K562 (cell line): ENCODE results near the gene JUND. TPM values are rescaled to one million over a fixed set of nuclear protein-coding genes. Genes with fewer than 3 reads are reported as not detected.
A peak's percentile ranks its signal among the peaks of the same experiment; 100 is the strongest.

Source experiments
- ARID2 ChIP-seq: fragments of 450-650 bp; IDR thresholded peaks from 2 replicates; pipeline ENCODE4 v1.6.1; 2017; ENCODE audit warnings: antibody characterized with exemption, mild to moderate bottlenecking
- CBFB ChIP-seq: sonication (generic); formaldehyde crosslinking; IDR thresholded peaks from 2 replicates; pipeline ENCODE4 v1.4.0; 2020; ENCODE audit warnings: mild to moderate bottlenecking, missing genetic modification reagents
- CHD1 ChIP-seq: fragments of 200-600 bp; sonication (generic); IDR thresholded peaks from one replicate; pipeline ENCODE4 v1.6.1; 2012; ENCODE audit warnings: mild to moderate bottlenecking, moderate library complexity, low read length, inconsistent platforms
- DPF2 ChIP-seq: fragments of 450-650 bp; IDR thresholded peaks from 2 replicates; pipeline ENCODE4 v1.6.1; 2016
- MCM3 ChIP-seq: fragments of 450-650 bp; IDR thresholded peaks from 2 replicates; pipeline ENCODE4 v1.6.1; 2016
- NFATC3 ChIP-seq: fragments of 450-650 bp; IDR thresholded peaks from 2 replicates; pipeline ENCODE4 v1.6.1; 2017; ENCODE audit warnings: mild to moderate bottlenecking
- NONO ChIP-seq, 2 experiments: fragments of 200-400 bp in 1 of 2; fragments of 450-650 bp in 1 of 2; formaldehyde crosslinking in 1 of 2; IDR thresholded peaks; 2 replicates each; pipeline ENCODE4 v1.6.1; 2017; ENCODE audit warnings: low read depth in 2 of 2, mild to moderate bottlenecking in 2 of 2, moderate library complexity in 2 of 2, low read length in 1 of 2
- PHF8 ChIP-seq: fragments of 200-600 bp; sonication (generic); IDR thresholded peaks from 2 replicates; pipeline ENCODE4 v1.6.1; 2012; ENCODE audit warnings: mixed run types, mild to moderate bottlenecking, inconsistent platforms, low read length, moderate library complexity, borderline replicate concordance
- RAD21 ChIP-seq, 2 experiments: fragments of 250-450 bp in 1 of 2; fragments of 450-650 bp in 1 of 2; sonication (Bioruptor Pico) in 1 of 2; formaldehyde crosslinking in 1 of 2; IDR thresholded peaks in 1 of 2; conservative IDR thresholded peaks in 1 of 2; 2 replicates each; pipeline versions ENCODE4 v1.4.0 to v1.8.0; 2020 to 2022; ENCODE audit warnings: mild to moderate bottlenecking in 2 of 2, moderate library complexity in 1 of 2
- SMARCB1 ChIP-seq: IDR thresholded peaks from 2 replicates; pipeline ENCODE4 v1.6.1; 2011; ENCODE audit warnings: improper control_type of control experiment, low read depth; ENCODE audit not compliant: insufficient read length
- TAF15 ChIP-seq: fragments of 200-400 bp; formaldehyde crosslinking; IDR thresholded peaks from 2 replicates; pipeline ENCODE4 v1.6.1; 2017; ENCODE audit warnings: mild to moderate bottlenecking, low read depth, low read length, moderate library complexity
- ZBTB7A ChIP-seq: IDR thresholded peaks from 2 replicates; pipeline ENCODE4 v1.6.1; 2011; ENCODE audit warnings: low read depth, mild to moderate bottlenecking, low read length, moderate library complexity, borderline replicate concordance; ENCODE audit not compliant: control insufficient read depth
- ZNF212 ChIP-seq: fragments of 450-650 bp; formaldehyde crosslinking; IDR thresholded peaks from 2 replicates; pipeline ENCODE4 v1.4.0; 2020; ENCODE audit warnings: mild to moderate bottlenecking
- ZNF707 ChIP-seq: fragments of 250-450 bp; sonication (Bioruptor Pico); conservative IDR thresholded peaks from 2 replicates; pipeline ENCODE4 v1.8.0; 2022; ENCODE audit warnings: inconsistent platforms, mild to moderate bottlenecking, moderate library complexity
- ZNF717 ChIP-seq: fragments of 250-450 bp; sonication (Bioruptor Pico); IDR thresholded peaks from 2 replicates; pipeline ENCODE4 v1.5.0; 2021
- polyA plus RNA-seq, 8 experiments: library from polyadenylated mRNA; depleted of rRNA in 4 of 8; stranded (reverse) in 5 of 8; unstranded in 3 of 8; fragments of >200 nt; fragmentation: Nextera tagmentation in 2 of 8; fragmentation: Illumina TruSeq in 1 of 8; extraction: Ambion mirVana in 2 of 8; extraction: Trizol in 1 of 8; gene quantifications; 2 replicates each; pipeline versions ENCODE4 v1.2.1 to v1.2.3, GENCODE V29; 2011 to 2014; ENCODE audit warnings: inconsistent platforms in 1 of 8, missing spikeins in 1 of 8
- total RNA-seq, 7 experiments: library from RNA; depleted of rRNA in 6 of 7; stranded (reverse); fragments of >200 nt in 6 of 7; fragmentation: Illumina TruSeq in 2 of 7; extraction: Trizol in 2 of 7; gene quantifications; 2 replicates each; pipeline versions ENCODE4 v1.2.1 to v1.2.3, GENCODE V29; 2011 to 2021; ENCODE audit warnings: low replicate concordance in 1 of 7
- TF ChIP-seq, protein P1 (sequence below): fragments of 250-450 bp; sonication (Bioruptor Pico); IDR thresholded peaks from 2 replicates; pipeline ENCODE4 v1.5.0; 2022; ENCODE audit warnings: mild to moderate bottlenecking
- TF ChIP-seq, protein P2 (sequence below): fragments of 200-400 bp; formaldehyde crosslinking; IDR thresholded peaks from 2 replicates; pipeline ENCODE4 v1.6.1; 2017; ENCODE audit warnings: mild to moderate bottlenecking, low read depth, low read length, moderate library complexity
- TF ChIP-seq, protein P3 (sequence below): fragments of 450-650 bp; IDR thresholded peaks from 2 replicates; pipeline ENCODE4 v1.7.0; 2016; ENCODE audit warnings: borderline replicate concordance
- TF ChIP-seq, protein P4 (sequence below): fragments of 450-650 bp; IDR thresholded peaks from 2 replicates; pipeline ENCODE4 v1.6.1; 2018; ENCODE audit warnings: mild to moderate bottlenecking, low read depth; ENCODE audit not compliant: partially characterized antibody
- TF ChIP-seq, protein P5 (sequence below), 2 experiments: fragments of 450-650 bp; IDR thresholded peaks; 2 replicates each; pipeline ENCODE4 v1.6.1; 2016

JUND gene
- total and polyA plus RNA-seq, 9 of the 15 experiments (the other 6 are each of a cell fraction or from before 2014, with no cell fraction given): 6.4 to 286 (median 42.3) TPM

DNA sequence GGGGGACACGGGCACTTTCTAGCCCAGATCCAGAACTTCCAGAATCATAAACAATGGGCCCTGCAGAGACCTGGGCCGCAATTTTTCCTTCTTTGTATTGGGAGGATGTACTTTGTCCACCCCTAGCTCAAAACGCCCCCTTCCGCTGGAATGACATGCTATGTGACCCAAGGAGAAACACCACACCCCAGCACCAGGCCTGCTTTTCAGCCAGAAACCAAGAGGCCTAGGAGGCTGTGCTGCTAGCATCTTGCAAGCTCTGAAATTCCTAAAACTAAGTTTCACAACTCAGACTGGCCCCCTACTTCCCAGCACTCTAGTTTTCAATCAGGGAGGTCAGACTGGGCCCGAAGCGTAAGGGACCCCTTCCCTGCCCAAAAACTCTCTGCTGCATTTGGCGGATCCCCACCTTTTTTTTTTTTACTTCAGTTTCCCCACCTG is 40.9 kb upstream of the JUND start (continued):
- TF ChIP-seq NONO (IDR thresholded peaks at IDR 0.05; ENCODE audit: low read depth in 2 of 2, low read length in 1 of 2) (0 out of 4 replicates have a peak, but pooled peaks of 1 of the 2 experiments have one; percentile 44), ZNF212 (no peak), CHD1 (no peak), ZBTB7A (no peak), SMARCB1 (no peak), PHF8 (no peak), ZNF707 (CRISPR knock-in tag) (no peak), DPF2 (no peak), NFATC3 (0 out of 2 replicates have a peak, but pooled peaks have one; percentile 28), MCM3 (no peak), ZNF717 (no peak), RAD21 (CRISPR knock-in tag; conservative IDR thresholded peaks at IDR 0.05 in 1 of 2, IDR thresholded peaks at IDR 0.05 in 1 of 2) (peak; percentile 28 to 55; a peak in 3 of 4 replicates), ARID2 (no peak), TAF15 (no peak), CBFB (CRISPR knock-in tag) (no peak)
- TF ChIP-seq, protein P1, sequence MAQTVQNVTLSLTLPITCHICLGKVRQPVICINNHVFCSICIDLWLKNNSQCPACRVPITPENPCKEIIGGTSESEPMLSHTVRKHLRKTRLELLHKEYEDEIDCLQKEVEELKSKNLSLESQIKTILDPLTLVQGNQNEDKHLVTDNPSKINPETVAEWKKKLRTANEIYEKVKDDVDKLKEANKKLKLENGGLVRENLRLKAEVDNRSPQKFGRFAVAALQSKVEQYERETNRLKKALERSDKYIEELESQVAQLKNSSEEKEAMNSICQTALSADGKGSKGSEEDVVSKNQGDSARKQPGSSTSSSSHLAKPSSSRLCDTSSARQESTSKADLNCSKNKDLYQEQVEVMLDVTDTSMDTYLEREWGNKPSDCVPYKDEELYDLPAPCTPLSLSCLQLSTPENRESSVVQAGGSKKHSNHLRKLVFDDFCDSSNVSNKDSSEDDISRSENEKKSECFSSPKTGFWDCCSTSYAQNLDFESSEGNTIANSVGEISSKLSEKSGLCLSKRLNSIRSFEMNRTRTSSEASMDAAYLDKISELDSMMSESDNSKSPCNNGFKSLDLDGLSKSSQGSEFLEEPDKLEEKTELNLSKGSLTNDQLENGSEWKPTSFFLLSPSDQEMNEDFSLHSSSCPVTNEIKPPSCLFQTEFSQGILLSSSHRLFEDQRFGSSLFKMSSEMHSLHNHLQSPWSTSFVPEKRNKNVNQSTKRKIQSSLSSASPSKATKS: no peak
- TF ChIP-seq, protein P2, sequence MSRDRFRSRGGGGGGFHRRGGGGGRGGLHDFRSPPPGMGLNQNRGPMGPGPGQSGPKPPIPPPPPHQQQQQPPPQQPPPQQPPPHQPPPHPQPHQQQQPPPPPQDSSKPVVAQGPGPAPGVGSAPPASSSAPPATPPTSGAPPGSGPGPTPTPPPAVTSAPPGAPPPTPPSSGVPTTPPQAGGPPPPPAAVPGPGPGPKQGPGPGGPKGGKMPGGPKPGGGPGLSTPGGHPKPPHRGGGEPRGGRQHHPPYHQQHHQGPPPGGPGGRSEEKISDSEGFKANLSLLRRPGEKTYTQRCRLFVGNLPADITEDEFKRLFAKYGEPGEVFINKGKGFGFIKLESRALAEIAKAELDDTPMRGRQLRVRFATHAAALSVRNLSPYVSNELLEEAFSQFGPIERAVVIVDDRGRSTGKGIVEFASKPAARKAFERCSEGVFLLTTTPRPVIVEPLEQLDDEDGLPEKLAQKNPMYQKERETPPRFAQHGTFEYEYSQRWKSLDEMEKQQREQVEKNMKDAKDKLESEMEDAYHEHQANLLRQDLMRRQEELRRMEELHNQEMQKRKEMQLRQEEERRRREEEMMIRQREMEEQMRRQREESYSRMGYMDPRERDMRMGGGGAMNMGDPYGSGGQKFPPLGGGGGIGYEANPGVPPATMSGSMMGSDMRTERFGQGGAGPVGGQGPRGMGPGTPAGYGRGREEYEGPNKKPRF: no peak
- TF ChIP-seq, protein P3, sequence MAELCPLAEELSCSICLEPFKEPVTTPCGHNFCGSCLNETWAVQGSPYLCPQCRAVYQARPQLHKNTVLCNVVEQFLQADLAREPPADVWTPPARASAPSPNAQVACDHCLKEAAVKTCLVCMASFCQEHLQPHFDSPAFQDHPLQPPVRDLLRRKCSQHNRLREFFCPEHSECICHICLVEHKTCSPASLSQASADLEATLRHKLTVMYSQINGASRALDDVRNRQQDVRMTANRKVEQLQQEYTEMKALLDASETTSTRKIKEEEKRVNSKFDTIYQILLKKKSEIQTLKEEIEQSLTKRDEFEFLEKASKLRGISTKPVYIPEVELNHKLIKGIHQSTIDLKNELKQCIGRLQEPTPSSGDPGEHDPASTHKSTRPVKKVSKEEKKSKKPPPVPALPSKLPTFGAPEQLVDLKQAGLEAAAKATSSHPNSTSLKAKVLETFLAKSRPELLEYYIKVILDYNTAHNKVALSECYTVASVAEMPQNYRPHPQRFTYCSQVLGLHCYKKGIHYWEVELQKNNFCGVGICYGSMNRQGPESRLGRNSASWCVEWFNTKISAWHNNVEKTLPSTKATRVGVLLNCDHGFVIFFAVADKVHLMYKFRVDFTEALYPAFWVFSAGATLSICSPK: 0 out of 2 replicates have a peak, but pooled peaks have one; percentile 56
- TF ChIP-seq, protein P4, sequence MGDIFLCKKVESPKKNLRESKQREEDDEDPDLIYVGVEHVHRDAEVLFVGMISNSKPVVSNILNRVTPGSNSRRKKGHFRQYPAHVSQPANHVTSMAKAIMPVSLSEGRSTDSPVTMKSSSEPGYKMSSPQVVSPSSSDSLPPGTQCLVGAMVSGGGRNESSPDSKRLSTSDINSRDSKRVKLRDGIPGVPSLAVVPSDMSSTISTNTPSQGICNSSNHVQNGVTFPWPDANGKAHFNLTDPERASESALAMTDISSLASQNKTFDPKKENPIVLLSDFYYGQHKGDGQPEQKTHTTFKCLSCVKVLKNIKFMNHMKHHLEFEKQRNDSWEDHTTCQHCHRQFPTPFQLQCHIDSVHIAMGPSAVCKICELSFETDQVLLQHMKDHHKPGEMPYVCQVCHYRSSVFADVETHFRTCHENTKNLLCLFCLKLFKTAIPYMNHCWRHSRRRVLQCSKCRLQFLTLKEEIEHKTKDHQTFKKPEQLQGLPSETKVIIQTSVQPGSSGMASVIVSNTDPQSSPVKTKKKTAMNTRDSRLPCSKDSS: no peak
- TF ChIP-seq, protein P5, sequence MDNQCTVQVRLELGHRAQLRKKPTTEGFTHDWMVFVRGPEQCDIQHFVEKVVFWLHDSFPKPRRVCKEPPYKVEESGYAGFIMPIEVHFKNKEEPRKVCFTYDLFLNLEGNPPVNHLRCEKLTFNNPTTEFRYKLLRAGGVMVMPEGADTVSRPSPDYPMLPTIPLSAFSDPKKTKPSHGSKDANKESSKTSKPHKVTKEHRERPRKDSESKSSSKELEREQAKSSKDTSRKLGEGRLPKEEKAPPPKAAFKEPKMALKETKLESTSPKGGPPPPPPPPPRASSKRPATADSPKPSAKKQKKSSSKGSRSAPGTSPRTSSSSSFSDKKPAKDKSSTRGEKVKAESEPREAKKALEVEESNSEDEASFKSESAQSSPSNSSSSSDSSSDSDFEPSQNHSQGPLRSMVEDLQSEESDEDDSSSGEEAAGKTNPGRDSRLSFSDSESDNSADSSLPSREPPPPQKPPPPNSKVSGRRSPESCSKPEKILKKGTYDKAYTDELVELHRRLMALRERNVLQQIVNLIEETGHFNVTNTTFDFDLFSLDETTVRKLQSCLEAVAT (IDR thresholded peaks at IDR 0.05): no peak
